GM18498 (cell line): ENCODE measurements around the gene ATPAF1.
"Not testable (repeated sequence)": the region's sequence is repeated elsewhere in the genome, so short reads cannot be mapped to it uniquely, and the experiment has no call there.

ENCODE experiments used
- ATAC-seq: cut with Tn5 transposase; IDR thresholded peaks from one replicate; pipeline ENCODE4 v1.9.1; 2021; ENCODE audit warnings: mild to moderate bottlenecking, moderate library complexity; ENCODE audit not compliant: unreplicated experiment

Gene ATPAF1, protein sequence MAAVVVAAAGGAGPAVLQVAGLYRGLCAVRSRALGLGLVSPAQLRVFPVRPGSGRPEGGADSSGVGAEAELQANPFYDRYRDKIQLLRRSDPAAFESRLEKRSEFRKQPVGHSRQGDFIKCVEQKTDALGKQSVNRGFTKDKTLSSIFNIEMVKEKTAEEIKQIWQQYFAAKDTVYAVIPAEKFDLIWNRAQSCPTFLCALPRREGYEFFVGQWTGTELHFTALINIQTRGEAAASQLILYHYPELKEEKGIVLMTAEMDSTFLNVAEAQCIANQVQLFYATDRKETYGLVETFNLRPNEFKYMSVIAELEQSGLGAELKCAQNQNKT

GRCh38 chr1:46667782-46668760 is at the start of gene ATPAF1:
Gene ATPAF1, minus strand, starts transcription at chr1:46668364. Its CDS starts 42 bp downstream, at chr1:46668322.
- peak; percentile 77 for ATAC-seq

DNA sequence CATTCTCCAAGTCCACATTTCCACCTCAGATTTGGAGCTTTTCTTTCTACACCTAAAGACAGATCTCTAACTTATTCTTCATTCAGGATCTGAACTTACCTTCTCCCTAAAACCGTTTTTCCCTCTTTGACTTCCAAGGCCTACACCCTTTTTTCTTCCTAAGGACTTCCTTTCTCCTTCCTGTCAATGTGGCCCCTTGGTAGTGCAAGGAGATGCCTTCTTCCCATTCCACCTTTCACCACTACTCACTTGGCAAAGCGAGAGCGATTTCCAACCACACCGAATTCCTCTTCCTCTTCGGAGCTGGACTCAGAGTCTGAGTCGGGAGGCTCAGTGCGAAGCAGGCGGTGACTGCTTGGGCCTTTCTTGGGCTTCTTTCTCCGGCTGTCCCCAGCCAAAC is 49.5 kb upstream of the ATPAF1 start:
- no peak for ATAC-seq

- no peak for ATAC-seq
Measured at GRCh38 chr1:46714976-46715375, 46.8 kb upstream of the ATPAF1 start.

GRCh38 chr1:46708121-46708520 is 40.0 kb upstream of the ATPAF1 start:
- ATAC-seq: no peak

- no peak for ATAC-seq
Measured at GRCh38 chr1:46705408-46705807, 37.2 kb upstream of the ATPAF1 start.

DNA sequence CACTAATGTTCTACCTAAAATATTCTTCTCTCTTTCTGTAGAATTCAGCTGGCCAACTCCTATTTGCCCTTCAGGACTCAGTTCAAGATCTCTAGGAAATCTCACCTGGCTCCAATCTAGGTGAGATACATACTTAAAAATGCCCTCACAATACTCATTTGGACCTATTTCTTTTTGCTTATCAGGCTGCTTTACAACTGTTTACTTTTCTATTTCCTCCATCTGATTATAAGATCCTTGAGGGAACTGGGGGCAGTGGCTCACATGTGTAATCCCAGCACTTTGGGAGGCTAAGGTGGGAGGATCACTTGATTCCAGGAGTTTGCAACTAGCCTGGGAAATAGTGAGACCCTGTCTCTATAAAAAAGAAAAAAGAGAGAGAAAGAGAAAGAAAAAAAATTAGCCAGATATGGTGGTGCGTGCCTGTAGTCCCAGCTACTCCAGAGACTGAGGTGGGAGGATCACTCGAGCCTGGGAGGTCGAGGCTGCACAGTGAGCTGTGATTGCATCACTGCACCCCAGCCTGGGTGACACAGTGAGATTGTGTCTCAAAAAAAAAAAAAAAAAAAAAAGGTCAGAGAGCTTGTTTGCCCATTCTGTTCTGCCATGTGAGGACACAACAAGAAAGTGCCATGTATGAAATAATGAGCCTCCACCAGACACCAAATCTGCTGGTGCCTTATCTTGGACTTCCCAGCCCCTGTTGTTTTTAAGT is 35.9 kb upstream of the ATPAF1 start:
- ATAC-seq: no peak

DNA sequence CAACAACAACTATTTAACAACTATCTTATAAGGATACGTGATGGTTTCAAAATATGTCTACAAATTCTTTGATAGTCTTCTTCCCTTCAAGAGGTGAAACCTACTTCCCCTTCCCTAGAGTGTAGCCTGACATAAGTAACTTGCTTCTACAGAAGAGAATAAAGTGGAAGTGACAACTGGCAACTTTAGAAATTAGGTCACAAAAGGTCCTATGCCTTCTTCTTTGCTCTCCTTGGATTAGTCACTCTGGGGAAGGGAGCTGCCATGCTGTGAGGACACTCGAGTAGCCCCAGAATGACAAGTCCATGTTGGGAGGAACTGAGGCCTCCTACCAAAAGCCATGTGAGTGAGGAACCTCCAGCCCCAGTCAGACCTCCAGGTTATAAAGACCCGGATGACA is 31.5 kb upstream of the ATPAF1 start:
- ATAC-seq: no peak

GRCh38 chr1:46697053-46697452 is 28.9 kb upstream of the ATPAF1 start:
- no peak for ATAC-seq

DNA sequence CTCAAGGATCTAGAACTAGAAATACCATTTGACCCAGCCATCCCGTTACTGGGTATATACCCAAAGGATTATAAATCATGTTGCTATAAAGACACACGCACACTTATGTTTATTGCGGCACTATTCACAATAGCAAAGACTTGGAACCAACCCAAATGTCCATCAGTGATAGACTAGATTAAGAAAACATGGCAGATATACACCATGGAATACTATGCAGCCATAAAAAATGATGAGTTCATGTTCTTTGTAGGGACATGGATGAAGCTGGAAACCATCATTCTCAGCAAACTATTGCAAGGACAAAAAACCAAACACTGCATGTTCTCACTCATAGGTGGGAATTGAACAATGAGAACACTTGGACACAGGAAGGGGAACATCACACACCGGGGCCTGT is 26.5 kb upstream of the ATPAF1 start:
- not testable (repeated sequence) for ATAC-seq

- no peak for ATAC-seq
Measured at GRCh38 chr1:46692811-46693770, 24.9 kb upstream of the ATPAF1 start.

- ATAC-seq: no peak
Measured at GRCh38 chr1:46691997-46692790, 24.0 kb upstream of the ATPAF1 start.

- no peak for ATAC-seq
Measured at GRCh38 chr1:46690931-46691421, 22.8 kb upstream of the ATPAF1 start.

- ATAC-seq: no peak
Measured at GRCh38 chr1:46689897-46690296, 21.7 kb upstream of the ATPAF1 start.

DNA sequence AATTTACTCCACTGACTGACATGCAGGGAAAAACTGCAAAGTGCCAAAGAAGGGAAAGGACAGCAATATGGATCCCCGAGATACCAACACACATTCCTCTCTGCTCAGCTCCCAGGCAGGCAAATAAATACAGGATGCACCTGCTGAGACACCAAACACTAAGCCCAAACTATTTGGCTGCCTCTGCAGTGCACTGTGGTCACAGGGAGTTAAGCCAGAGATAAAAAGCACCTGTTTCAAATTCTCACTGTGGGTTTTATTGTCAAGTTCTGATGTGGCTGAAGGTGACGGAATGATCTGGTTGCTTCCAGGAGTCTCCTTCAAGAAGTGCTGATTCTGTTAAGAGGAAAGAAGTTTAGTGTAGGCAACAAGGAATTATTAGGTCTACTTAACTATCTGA is 21.2 kb upstream of the ATPAF1 start:
- no peak for ATAC-seq

DNA sequence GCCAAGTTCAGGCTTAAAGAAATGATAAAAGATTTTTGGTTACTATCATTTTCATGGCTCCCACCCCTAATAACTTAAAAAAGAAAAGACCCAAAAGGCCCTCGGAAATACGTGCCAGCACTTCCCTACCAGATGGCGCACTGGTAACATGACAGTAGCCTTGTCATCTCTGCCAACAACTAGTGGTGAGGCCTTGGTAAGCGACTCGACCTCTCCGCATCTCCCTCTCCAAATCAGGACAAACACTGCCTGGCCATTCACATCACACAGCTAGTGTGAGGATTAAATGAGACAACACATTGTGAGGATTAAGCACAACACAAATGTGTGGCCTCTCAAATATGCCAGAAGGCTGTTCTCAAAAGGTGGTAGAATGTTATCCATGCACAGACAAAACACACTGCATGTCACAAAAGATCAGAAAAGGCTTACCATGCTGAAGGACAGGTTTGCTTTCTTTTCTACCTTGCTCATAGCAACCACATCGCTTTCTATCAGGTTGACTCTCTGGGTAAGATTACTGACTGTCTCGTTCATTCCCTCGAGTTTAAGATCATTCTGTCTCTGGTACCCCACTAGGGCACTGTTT is 19.9 kb upstream of the ATPAF1 start:
- ATAC-seq: no peak

DNA sequence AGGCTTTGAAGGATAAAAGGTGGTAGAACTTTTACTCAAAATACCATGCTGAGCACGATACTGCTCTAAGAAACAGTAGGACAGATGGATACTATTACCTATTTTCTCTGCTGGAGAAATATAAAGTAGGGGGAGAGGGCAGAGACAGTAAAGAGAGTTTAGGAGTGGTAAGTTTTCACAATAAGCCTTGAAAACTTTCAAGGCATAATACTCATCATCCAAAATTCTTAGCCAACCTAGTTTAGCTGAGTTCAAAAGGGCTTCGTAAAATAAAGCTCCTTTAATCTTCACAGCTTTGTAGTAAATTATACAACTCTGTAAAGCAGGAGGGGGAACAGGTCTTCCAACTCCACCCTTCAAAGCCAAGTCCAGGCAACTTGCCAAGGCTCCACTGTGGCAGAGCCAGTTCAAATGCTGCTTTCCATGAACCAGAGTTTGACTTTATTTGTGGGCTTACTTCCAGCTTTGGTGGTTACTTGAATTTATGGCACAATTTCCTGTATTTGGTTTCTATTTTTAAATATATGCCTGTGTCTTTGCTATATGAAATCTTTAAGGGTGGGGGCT is 19.0 kb upstream of the ATPAF1 start:
- no peak for ATAC-seq

DNA sequence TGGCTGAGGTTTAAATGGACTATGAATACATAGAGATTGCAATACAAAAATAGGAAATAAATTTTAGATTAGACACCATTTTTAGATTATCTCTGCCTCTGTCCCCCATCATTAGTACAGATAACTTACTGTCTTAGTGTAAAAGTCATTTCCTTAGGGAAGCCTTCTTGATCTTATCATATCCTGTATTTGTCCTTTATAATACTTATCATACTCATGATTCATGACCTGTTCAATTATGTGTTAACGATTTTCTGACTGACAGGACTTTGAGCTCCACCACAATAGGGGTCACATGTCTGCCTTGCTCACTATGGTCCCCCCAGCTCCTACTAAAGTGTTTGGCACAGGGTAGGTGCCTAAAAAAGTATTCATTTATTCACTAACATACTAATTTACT is 18.1 kb upstream of the ATPAF1 start:
- no peak for ATAC-seq

DNA sequence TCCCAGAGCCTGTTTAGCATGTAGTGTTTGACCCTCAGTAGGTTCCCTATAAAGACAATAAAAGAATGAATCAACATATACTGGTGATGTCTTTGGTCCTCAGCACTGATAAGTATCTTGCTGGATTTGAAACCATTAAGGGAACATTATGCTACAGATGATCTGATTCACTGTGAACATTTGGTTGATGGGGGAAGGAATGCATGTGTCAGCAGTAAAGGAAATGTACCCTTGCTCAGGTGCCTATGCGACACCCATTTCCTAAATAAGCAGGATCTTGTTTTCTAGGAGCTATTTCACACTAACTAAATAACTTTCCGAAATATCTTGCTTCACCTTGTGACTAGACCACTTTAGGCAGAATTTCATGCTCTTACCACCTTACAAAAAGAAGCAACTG is 16.5 kb upstream of the ATPAF1 start:
- no peak for ATAC-seq
